ENCODE measurements around the gene TIPIN. TPM values are rescaled to one million over a fixed set of nuclear protein-coding genes. Genes with fewer than 3 reads are reported as not detected.
"Not testable (repeated sequence)": the region's sequence is repeated elsewhere in the genome, so short reads cannot be mapped to it uniquely, and the experiment has no call there.

Gene TIPIN
- total RNA-seq, 1 experiment from 2014 or later = 27.0 TPM

DNA sequence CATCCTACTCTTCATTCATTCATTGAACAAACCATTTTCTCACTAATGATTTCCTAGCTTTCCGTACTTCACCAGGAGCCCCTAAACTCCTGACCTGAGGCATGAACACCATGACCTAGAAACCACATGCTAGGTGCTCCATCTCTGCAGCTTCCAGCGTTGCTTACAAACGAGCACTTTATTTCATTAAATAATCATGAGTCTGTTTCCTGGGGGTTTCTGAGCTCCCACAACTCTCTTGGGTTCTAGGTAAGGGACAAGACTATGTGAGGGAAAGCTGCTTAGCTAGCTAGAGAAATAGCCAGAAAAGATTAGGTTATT lies 31.5 kb upstream of the TIPIN start:
- intact Hi-C loops (cut with micrococcal nuclease; ENCODE audit: unreplicated experiment) = loop anchor here (5.0 kb wide), 1 partner anchor 94 kb away; no protein-coding TSS in a partner anchor
- BruUV-seq (replicated peaks) = no TSS peak
- H3K27ac Mint-ChIP-seq (ENCODE audit: unreplicated experiment) = peak overlapping the region; percentile 46

DNA sequence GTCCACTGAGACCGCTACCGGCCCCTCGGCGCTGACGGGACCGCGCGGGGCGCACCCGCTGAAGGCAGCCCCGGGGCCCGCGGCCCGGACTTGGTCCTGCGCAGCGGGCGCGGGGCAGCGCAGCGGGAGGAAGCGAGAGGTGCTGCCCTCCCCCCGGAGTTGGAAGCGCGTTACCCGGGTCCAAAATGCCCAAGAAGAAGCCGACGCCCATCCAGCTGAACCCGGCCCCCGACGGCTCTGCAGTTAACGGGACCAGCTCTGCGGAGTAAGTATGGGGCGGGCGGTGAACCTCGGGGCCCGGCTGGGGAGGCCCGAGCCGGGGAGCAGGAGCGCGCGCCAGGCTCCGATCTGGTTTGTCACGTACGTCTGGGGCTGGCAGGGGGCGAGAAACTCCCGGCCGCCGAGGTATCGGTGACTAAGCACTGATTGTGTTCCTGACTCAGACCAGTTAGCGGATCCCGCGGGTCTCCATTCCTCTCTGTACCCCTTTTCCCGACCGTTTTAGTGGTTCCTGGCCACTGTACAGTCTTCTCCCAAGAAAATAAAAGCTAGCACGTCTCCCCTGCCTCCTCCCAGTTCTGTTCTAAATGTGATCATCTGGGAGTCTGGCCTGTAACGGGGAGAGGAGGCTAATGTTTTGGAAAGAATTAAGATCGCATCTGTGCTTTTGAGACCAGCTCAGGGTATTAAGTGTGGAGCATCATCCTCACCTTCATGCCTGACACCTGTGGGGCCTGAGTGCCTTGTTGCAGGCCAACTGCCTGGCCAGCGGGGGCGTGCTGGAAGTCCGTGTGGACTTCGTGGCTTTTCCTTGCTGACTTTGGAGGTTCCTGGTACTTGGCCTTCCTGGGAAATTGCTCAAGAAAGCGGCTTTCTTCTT lies 30.9 kb upstream of the TIPIN start:
- Mint-ChIP-seq H3K4me3 (ENCODE audit: low read depth, unreplicated experiment) (peak overlapping the region; percentile 98), H3K4me1 (ENCODE audit: low read depth, unreplicated experiment) (peaks cover 34% of the 10 kb centered on the region), H3K36me3 (ENCODE audit: insufficient read depth, unreplicated experiment) (peaks cover 33% of the 10 kb centered on the region), H3K9me3 (ENCODE audit: low read depth, unreplicated experiment) (no peaks in the 10 kb centered on the region), H3K27ac (ENCODE audit: unreplicated experiment) (peak overlapping the region; percentile 76), H3K27me3 (ENCODE audit: unreplicated experiment) (no peaks in the 10 kb centered on the region)
- TSS peak; percentile 33 for BruUV-seq (replicated peaks)
- intact Hi-C loops (cut with micrococcal nuclease; ENCODE audit: unreplicated experiment) = loop anchor here (5.0 kb wide), 1 partner anchor 95 kb away; no protein-coding TSS in a partner anchor
- CTCF ChIA-PET = interaction anchor here (0.6 to 1.3 kb wide), 9 partner anchors 16 to 1069 kb away, joined by 3 to 21 read pairs (median 3); partner anchors contain the start of genes SNAPC5, TIPIN and ZWILCH
- TF ChIP-seq, protein P1, sequence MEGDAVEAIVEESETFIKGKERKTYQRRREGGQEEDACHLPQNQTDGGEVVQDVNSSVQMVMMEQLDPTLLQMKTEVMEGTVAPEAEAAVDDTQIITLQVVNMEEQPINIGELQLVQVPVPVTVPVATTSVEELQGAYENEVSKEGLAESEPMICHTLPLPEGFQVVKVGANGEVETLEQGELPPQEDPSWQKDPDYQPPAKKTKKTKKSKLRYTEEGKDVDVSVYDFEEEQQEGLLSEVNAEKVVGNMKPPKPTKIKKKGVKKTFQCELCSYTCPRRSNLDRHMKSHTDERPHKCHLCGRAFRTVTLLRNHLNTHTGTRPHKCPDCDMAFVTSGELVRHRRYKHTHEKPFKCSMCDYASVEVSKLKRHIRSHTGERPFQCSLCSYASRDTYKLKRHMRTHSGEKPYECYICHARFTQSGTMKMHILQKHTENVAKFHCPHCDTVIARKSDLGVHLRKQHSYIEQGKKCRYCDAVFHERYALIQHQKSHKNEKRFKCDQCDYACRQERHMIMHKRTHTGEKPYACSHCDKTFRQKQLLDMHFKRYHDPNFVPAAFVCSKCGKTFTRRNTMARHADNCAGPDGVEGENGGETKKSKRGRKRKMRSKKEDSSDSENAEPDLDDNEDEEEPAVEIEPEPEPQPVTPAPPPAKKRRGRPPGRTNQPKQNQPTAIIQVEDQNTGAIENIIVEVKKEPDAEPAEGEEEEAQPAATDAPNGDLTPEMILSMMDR (IDR thresholded peaks at IDR 0.05; ENCODE audit: unreplicated experiment) = no peak
- DNase-seq = peak; percentile 68

More for the DNA sequence above, 31.5 kb upstream of the TIPIN start:
- H3K36me3 Mint-ChIP-seq (ENCODE audit: insufficient read depth, unreplicated experiment) = peaks cover 33% of the 10 kb centered on the region
- peak overlapping the region; percentile 98 for H3K4me3 Mint-ChIP-seq (ENCODE audit: low read depth, unreplicated experiment)
- H3K27me3 Mint-ChIP-seq (ENCODE audit: unreplicated experiment) = no peaks in the 10 kb centered on the region
- peaks cover 34% of the 10 kb centered on the region for H3K4me1 Mint-ChIP-seq (ENCODE audit: low read depth, unreplicated experiment)
- TF ChIP-seq, protein P1 (IDR thresholded peaks at IDR 0.05; ENCODE audit: unreplicated experiment) = no peak
- no peak for DNase-seq
- H3K9me3 Mint-ChIP-seq (ENCODE audit: low read depth, unreplicated experiment) = no peaks in the 10 kb centered on the region
- CTCF ChIA-PET = interaction anchor here (0.6 to 0.7 kb wide), 3 partner anchors 110 to 1069 kb away, joined by 3 to 4 read pairs (median 3); partner anchors contain the start of gene SNAPC5

DNA sequence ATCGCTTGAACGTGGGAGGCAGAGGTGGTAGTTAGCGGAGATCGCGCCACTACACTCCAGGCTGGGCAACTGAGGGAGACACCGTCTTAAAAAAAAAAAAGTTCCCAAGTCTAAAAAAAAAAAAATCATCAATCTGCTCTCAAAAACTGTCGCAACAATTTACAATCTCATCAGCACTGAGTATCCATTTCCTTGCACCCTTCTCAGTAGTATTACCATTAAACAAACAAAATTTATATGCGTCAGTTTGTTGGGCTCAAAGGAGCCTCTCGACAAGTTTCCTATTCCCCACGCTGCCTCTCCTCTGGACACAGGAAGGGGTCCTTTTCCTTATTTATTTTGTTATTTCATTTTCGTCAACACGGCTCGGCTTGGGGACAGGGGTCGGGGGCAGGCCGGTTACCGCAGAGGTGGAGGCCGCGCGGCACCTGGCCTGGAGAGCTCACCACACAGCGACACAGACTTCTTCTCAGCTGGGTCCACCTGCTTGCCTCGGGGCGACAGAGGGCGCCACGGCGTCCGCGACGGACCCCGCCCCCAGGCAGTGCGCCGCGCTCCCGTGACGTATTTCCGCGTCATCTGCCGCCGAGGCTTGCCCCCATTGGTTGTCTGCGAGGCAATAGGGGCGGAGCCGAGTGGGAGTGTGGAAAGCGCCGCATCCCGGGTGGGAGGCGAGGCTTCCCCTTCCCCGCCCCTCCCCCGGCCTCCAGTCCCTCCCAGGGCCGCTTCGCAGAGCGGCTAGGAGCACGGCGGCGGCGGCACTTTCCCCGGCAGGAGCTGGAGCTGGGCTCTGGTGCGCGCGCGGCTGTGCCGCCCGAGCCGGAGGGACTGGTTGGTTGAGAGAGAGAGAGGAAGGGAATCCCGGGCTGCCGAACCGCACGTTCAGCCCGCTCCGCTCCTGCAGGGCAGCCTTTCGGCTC lies 30.0 kb upstream of the TIPIN start, which contains the start of gene MAP2K1:
MAP2K1 (plus strand) TSS at position 709 of the 920 bp plus-strand sequence. CDS start 436 bp downstream, outside the sequence.
- H3K4me1 Mint-ChIP-seq (ENCODE audit: low read depth, unreplicated experiment) = peaks cover 28% of the 10 kb centered on the region
- DNase-seq = peak; percentile 99
- H3K27me3 Mint-ChIP-seq (ENCODE audit: unreplicated experiment) = no peaks in the 10 kb centered on the region
- BruUV-seq (replicated peaks) = TSS peak; percentile 93
- intact Hi-C loops (cut with micrococcal nuclease; ENCODE audit: unreplicated experiment) = loop anchor here (1.0 to 5.0 kb wide), 3 partner anchors 30 to 112 kb away; partner anchors contain the start of gene TIPIN
- TF ChIP-seq, protein P1 (IDR thresholded peaks at IDR 0.05; ENCODE audit: unreplicated experiment) = peak; percentile 66
- H3K27ac Mint-ChIP-seq (ENCODE audit: unreplicated experiment) = peak within 1 kb of the TSS; percentile 76
- peak within 1 kb of the TSS; percentile 98 for H3K4me3 Mint-ChIP-seq (ENCODE audit: low read depth, unreplicated experiment)
- CTCF ChIA-PET = interaction anchor here (0.5 to 1.3 kb wide), 9 partner anchors 17 to 295 kb away, joined by 3 to 21 read pairs (median 4); partner anchors contain the start of genes SNAPC5, TIPIN and ZWILCH
- H3K9me3 Mint-ChIP-seq (ENCODE audit: low read depth, unreplicated experiment) = no peaks in the 10 kb centered on the region
- H3K36me3 Mint-ChIP-seq (ENCODE audit: insufficient read depth, unreplicated experiment) = peaks cover 33% of the 10 kb centered on the region

DNA sequence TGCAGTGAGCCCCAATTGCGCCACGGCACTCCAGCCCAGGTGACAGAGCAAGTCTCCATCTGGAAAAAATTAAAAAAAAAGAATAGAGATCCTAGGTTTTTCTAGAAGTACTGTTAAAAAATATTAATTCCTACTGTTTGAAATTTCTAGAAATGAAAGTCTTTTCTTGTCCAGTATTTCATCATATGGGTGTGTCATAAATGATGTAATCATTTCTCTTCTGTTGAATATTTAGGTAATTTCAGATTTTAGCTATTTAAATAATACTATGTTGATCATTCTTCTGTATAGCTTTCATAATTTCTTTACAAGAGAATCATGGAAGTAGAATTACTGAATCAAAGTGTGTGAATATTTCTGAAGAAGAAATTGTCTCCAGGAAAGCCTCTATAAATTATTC lies 24.9 kb upstream of the TIPIN start:
- BruUV-seq (replicated peaks); H3K4me1 Mint-ChIP-seq (ENCODE audit: low read depth, unreplicated experiment); H3K4me3 Mint-ChIP-seq (ENCODE audit: low read depth, unreplicated experiment); H3K27ac Mint-ChIP-seq (ENCODE audit: unreplicated experiment); H3K36me3 Mint-ChIP-seq (ENCODE audit: insufficient read depth, unreplicated experiment); intact Hi-C loops (cut with micrococcal nuclease; ENCODE audit: unreplicated experiment); DNase-seq; CTCF ChIA-PET; H3K27me3 Mint-ChIP-seq (ENCODE audit: unreplicated experiment); H3K9me3 Mint-ChIP-seq (ENCODE audit: low read depth, unreplicated experiment): not testable (repeated sequence)

Measured in Calu3 (cell line).